Fibroblast of villous mesenchyme (primary cell): ENCODE results near the gene ERH. TPM values are rescaled to one million over a fixed set of nuclear protein-coding genes. Genes with fewer than 3 reads are reported as not detected.

Experiments used
- DNase-seq: peaks from one replicate; pipeline ENCODE4 v3.0.0-alpha.2; 2010; ENCODE audit warnings: low read depth
- H3K4me3 ChIP-seq: 2 replicates; pipeline ENCODE4 v1.5.1; 2011; ENCODE audit warnings: low read depth, mild to moderate bottlenecking, low read length
- CTCF ChIP-seq: IDR thresholded peaks from 2 replicates; pipeline ENCODE4 v1.5.1; 2012; ENCODE audit warnings: low read depth, mild to moderate bottlenecking, low read length; ENCODE audit not compliant: insufficient read depth
- total RNA-seq: library from RNA; depleted of rRNA; stranded (reverse); fragments of >200 nt; gene quantifications from 2 replicates; pipeline ENCODE4 v1.2.3, GENCODE V29; 2012

The ERH gene
- total RNA-seq, 1 donor = 121 TPM

GRCh38 chr14:69344171-69344570 is 53.9 kb downstream of the ERH start:
- TF ChIP-seq CTCF = no peak
- H3K4me3 ChIP-seq = no peak overlapping the region
- no peak for DNase-seq

DNA sequence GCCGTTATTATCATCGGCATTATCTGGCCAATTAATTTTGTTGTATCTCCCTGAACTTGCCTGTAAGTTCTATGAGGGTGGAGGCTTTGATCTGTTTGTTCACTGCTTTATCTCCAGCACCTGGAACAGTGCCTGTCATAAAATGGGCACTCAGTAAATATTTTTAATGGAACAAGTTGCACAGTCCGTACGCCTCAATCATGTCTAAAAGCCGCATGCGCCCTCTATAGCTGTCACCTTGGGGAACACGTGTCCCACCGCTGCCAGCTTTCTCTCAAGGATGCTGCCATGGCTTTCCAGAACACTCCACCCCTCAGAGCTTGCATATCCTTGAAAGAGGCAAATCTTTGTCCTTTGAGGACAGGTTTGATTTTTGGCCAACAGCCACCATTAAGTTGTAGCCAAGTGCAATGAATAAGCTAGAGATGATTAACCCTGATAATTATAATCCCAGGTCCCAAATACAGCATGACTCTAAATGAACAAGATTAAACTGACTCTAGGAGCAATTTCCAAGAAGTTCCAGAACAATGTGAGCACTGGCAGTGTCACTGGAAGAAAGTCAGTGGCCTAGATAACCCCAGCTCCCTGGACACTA is 55.1 kb downstream of the ERH start:
- no peak for DNase-seq
- TF ChIP-seq CTCF = no peak
- no peak overlapping the region for H3K4me3 ChIP-seq

GRCh38 chr14:69339426-69339825 is 58.7 kb downstream of the ERH start:
- H3K4me3 ChIP-seq = no peak overlapping the region
- DNase-seq = no peak
- no peak for TF ChIP-seq CTCF

- TF ChIP-seq CTCF = no peak
- H3K4me3 ChIP-seq = no peak overlapping the region
- DNase-seq = no peak
Observed at GRCh38 chr14:69337984-69338383, 60.1 kb downstream of the ERH start.

DNA sequence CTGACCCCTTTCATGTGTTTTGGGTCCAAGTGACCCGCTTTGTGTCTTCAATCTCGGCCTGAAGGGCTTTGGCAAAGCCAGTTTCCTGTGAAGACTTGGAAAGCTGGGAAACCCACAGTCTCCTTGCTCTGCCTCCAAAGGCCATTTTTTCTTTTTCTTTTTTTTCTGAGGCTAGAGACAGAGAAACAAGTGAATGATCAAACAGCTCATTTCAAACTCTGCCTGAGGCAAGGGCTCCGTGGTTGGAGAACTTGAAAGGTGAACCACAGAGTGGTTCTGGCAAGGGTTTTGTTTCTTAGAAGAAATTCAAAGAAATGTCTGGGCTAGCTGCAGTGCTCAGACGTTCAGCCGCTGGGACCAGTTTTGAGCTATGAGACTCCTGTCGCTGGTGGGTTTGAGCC is 62.7 kb downstream of the ERH start:
- no peak for TF ChIP-seq CTCF
- no peak for DNase-seq
- no peak overlapping the region for H3K4me3 ChIP-seq

DNA sequence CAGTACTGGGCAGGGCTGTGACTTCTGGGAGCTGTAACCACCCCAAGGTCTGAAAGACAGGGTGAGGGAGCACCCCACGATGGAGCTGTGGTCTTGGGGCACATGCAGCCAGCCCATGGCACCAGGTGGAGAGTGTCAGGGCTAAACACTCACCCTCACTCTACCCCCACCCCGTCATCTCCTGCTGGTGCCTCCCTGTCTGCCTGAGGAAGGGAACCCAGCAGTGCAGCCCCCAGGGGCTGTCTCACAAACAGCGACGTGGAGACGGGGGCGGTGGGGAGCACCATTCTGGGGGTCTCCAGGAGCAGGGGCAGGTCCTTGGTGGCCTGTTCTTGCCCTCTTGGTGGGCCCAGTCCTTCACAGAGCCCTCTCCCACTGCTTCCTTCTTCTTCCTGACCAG is 63.5 kb downstream of the ERH start:
- no peak overlapping the region for H3K4me3 ChIP-seq
- no peak for DNase-seq
- TF ChIP-seq CTCF = no peak

- no peak for DNase-seq
Observed at GRCh38 chr14:69333791-69334337, 64.2 kb downstream of the ERH start.

More at GRCh38 chr14:69333791-69334337, 64.2 kb downstream of the ERH start:
- H3K4me3 ChIP-seq = no peak overlapping the region
- TF ChIP-seq CTCF = no peak
